H9 (cell line): ENCODE data around the gene GLCE. TPM values are rescaled to one million over a fixed set of nuclear protein-coding genes. Genes with fewer than 3 reads are reported as not detected.

ENCODE experiments used
- DNase-seq: peaks from one replicate; pipeline ENCODE4 v3.0.0-alpha.2; 2017
- H2AFZ ChIP-seq: one replicate; pipeline ENCODE4 v1.6.1; 2013; ENCODE audit warnings: mild to moderate bottlenecking, low read length, control low read depth, moderate library complexity
- H2AK5ac ChIP-seq: 2 replicates; pipeline ENCODE4 v1.6.1; 2013; ENCODE audit warnings: low read length, control low read depth, mixed read lengths; ENCODE audit not compliant: insufficient read length
- H2BK120ac ChIP-seq: one replicate; pipeline ENCODE4 v1.6.1; 2013; ENCODE audit warnings: low read depth, mild to moderate bottlenecking, low read length, control low read depth, inconsistent platforms; ENCODE audit not compliant: poor library complexity, severe bottlenecking
- H2BK12ac ChIP-seq: 2 replicates; pipeline ENCODE4 v1.6.1; 2013; ENCODE audit warnings: low read length, control low read depth, mixed read lengths, low read depth; ENCODE audit not compliant: insufficient read length
- H2BK15ac ChIP-seq: 2 replicates; pipeline ENCODE4 v1.6.1; 2013; ENCODE audit warnings: low read depth, low read length, control low read depth
- H2BK20ac ChIP-seq: one replicate; pipeline ENCODE4 v1.6.1; 2013; ENCODE audit warnings: low read depth, mild to moderate bottlenecking, low read length, control low read depth, inconsistent platforms; ENCODE audit not compliant: poor library complexity, severe bottlenecking
- H2BK5ac ChIP-seq: 2 replicates; pipeline ENCODE4 v1.6.1; 2013; ENCODE audit warnings: low read length, control low read depth, mixed read lengths; ENCODE audit not compliant: insufficient read length
- H3K14ac ChIP-seq: 2 replicates; pipeline ENCODE4 v1.6.1; 2013; ENCODE audit warnings: low read length, control low read depth; ENCODE audit not compliant: insufficient read depth
- H3K18ac ChIP-seq: 2 replicates; pipeline ENCODE4 v1.6.1; 2013; ENCODE audit warnings: low read depth, mild to moderate bottlenecking, mixed read lengths, low read length, control low read depth; ENCODE audit not compliant: insufficient read length
- H3K23ac ChIP-seq: 2 replicates; pipeline ENCODE4 v1.6.1; 2013; ENCODE audit warnings: low read length, control low read depth, mixed read lengths, low read depth; ENCODE audit not compliant: insufficient read length
- H3K23me2 ChIP-seq: 2 replicates; pipeline ENCODE4 v1.6.1; 2013; ENCODE audit warnings: low read depth, mild to moderate bottlenecking, mixed read lengths, low read length, control low read depth; ENCODE audit not compliant: insufficient read length, poor library complexity, severe bottlenecking
- H3K27ac ChIP-seq: 2 replicates; pipeline ENCODE4 v1.5.1; 2013; ENCODE audit warnings: low read length, control low read depth, mixed read lengths, low read depth; ENCODE audit not compliant: insufficient read length
- H3K27me3 ChIP-seq: 2 replicates; pipeline ENCODE4 v1.6.1; 2013; ENCODE audit warnings: low read length, control low read depth, inconsistent platforms; ENCODE audit not compliant: insufficient read depth
- H3K4ac ChIP-seq: 2 replicates; pipeline ENCODE4 v1.6.1; 2013; ENCODE audit warnings: low read depth, mild to moderate bottlenecking, control low read depth, inconsistent platforms, low read length, moderate library complexity
- H3K4me1 ChIP-seq: 2 replicates; pipeline ENCODE4 v1.6.1; 2013; ENCODE audit warnings: low read length, control low read depth, inconsistent platforms; ENCODE audit not compliant: insufficient read depth
- H3K4me2 ChIP-seq: 2 replicates; pipeline ENCODE4 v1.6.1; 2013; ENCODE audit warnings: low read length, control low read depth, mixed read lengths; ENCODE audit not compliant: insufficient read length, insufficient read depth
- H3K56ac ChIP-seq: 2 replicates; pipeline ENCODE4 v1.6.1; 2013; ENCODE audit warnings: low read depth, mild to moderate bottlenecking, mixed read lengths, low read length, control low read depth; ENCODE audit not compliant: insufficient read length
- H3K79me1 ChIP-seq: 2 replicates; pipeline ENCODE4 v1.6.1; 2013; ENCODE audit warnings: low read depth, mild to moderate bottlenecking, moderate library complexity, low read length, control low read depth, inconsistent platforms; ENCODE audit not compliant: insufficient read depth, poor library complexity, severe bottlenecking
- H3K79me2 ChIP-seq: 2 replicates; pipeline ENCODE4 v1.6.1; 2013; ENCODE audit warnings: low read length, control low read depth, inconsistent platforms; ENCODE audit not compliant: insufficient read depth
- H3K9ac ChIP-seq: 2 replicates; pipeline ENCODE4 v1.6.1; 2013; ENCODE audit warnings: low read length, control low read depth, mixed read lengths; ENCODE audit not compliant: insufficient read length; ENCODE audit errors: extremely low read depth
- H3K9me3 ChIP-seq: one replicate; pipeline ENCODE4 v1.6.1; 2013; ENCODE audit warnings: low read depth, low read length, inconsistent platforms; ENCODE audit not compliant: control insufficient read depth
- H3T11ph ChIP-seq: one replicate; pipeline ENCODE4 v1.6.1; 2013; ENCODE audit warnings: mild to moderate bottlenecking, low read length, control low read depth, inconsistent platforms
- H4K20me1 ChIP-seq: one replicate; pipeline ENCODE4 v1.6.1; 2013; ENCODE audit not compliant: control insufficient read depth, insufficient read length, insufficient read depth
- H4K5ac ChIP-seq: 2 replicates; pipeline ENCODE4 v1.6.1; 2013; ENCODE audit warnings: low read depth, mild to moderate bottlenecking, mixed read lengths, low read length, control low read depth; ENCODE audit not compliant: insufficient read length
- H4K8ac ChIP-seq: replicated peaks from 2 replicates; pipeline ENCODE4 v1.6.1; 2013; ENCODE audit warnings: low read length, control low read depth, mixed read lengths, low read depth; ENCODE audit not compliant: insufficient read length
- H4K91ac ChIP-seq: 2 replicates; pipeline ENCODE4 v1.6.1; 2013; ENCODE audit warnings: low read depth, mild to moderate bottlenecking, moderate library complexity, mixed read lengths, low read length, control low read depth; ENCODE audit not compliant: insufficient read length
- H3K27ac Mint-ChIP-seq, 3 experiments: 2 replicates in 2 of 3; 3 replicates in 1 of 3; pipeline ENCODE4 v1.8.0; 2020 to 2021; ENCODE audit warnings: mixed read lengths in 3 of 3, mild to moderate bottlenecking in 1 of 3, moderate library complexity in 1 of 3
- H3K27me3 Mint-ChIP-seq: 2 replicates; pipeline ENCODE4 v1.8.0; 2021; ENCODE audit warnings: low read depth, mild to moderate bottlenecking, moderate library complexity, mixed read lengths
- H3K36me3 Mint-ChIP-seq, 3 experiments: 2 replicates in 2 of 3; 3 replicates in 1 of 3; pipeline ENCODE4 v1.8.0; 2020 to 2021; ENCODE audit warnings: low read depth in 3 of 3, mixed read lengths in 3 of 3; ENCODE audit not compliant: insufficient read depth in 1 of 3
- H3K4me1 Mint-ChIP-seq, 2 experiments: 2 replicates each; pipeline ENCODE4 v1.8.0; 2020; ENCODE audit warnings: mixed read lengths in 2 of 2
- H3K4me3 Mint-ChIP-seq, 2 experiments: 2 replicates in 1 of 2; 3 replicates in 1 of 2; pipeline ENCODE4 v1.8.0; 2020 to 2021; ENCODE audit warnings: mild to moderate bottlenecking in 2 of 2, mixed read lengths in 2 of 2, moderate library complexity in 1 of 2
- H3K9me3 Mint-ChIP-seq, 2 experiments: 2 replicates in 1 of 2; 3 replicates in 1 of 2; pipeline ENCODE4 v1.8.0; 2020; ENCODE audit warnings: mild to moderate bottlenecking in 2 of 2, mixed read lengths in 2 of 2, moderate library complexity in 1 of 2
- total RNA-seq: library from RNA; stranded (reverse); gene quantifications from 2 replicates; pipeline ENCODE4 v1.2.1, GENCODE V29; 2021
- TF ChIP-seq, protein P1 (sequence below): fragments of 200-600 bp; sonication (generic); conservative IDR thresholded peaks from 3 replicates; pipeline ENCODE4 v1.8.0; 2021; ENCODE audit warnings: antibody characterized with exemption, mild to moderate bottlenecking

GLCE gene
- total RNA-seq, 1 experiment from 2014 or later: 12.2 TPM

DNA sequence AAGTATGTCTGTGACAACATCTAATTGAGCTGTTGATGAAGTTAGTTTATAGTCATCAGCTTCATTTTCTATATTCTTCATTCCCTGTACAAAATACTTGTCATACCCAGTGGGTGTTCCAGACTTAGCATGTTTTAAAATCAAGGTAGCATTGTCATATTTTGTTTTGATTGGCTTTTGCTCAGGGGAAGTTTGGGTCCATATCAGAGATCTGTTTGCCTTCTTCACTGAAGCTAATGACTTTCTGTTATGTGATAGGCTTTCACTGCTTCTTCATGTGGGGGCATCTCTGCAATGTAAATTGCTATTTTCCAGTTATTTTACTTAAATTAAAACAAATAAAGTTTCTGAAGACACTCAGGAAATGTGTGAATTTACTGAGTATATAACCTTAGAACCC is 15.1 kb downstream of the GLCE start:
- Mint-ChIP-seq H3K4me3 (no peak overlapping the region), H3K4me1 (no peaks in the 10 kb centered on the region), H3K9me3 (no peaks in the 10 kb centered on the region), H3K27ac (no peak overlapping the region), H3K27me3 (no peaks in the 10 kb centered on the region), H3K36me3 (no peaks in the 10 kb centered on the region; a peak in 1 of 7 replicates)
- DNase-seq: no peak
- Histone ChIP-seq H2BK120ac (no peak overlapping the region), H4K5ac (no peak overlapping the region), H3K56ac (no peak overlapping the region), H3K4me2 (no peak overlapping the region), H3K27ac (no peak overlapping the region), H3K14ac (no peak overlapping the region), H3K18ac (no peak overlapping the region), H2BK5ac (no peak overlapping the region), H2BK20ac (no peak overlapping the region), H4K20me1 (no peaks in the 10 kb centered on the region), H3K4me1 (no peaks in the 10 kb centered on the region), H3K27me3 (no peaks in the 10 kb centered on the region), H3K9ac (no peak overlapping the region), H2AFZ (no peak overlapping the region), H3K23me2 (no peaks in the 10 kb centered on the region), H4K8ac (no peak overlapping the region), H3K79me2 (no peaks in the 10 kb centered on the region; the same call in 1 of the 2 replicates), H3K79me1 (no peaks in the 10 kb centered on the region), H4K91ac (no peak overlapping the region), H3K4ac (no peak overlapping the region), H3K23ac (no peak overlapping the region), H2BK12ac (no peak overlapping the region), H2AK5ac (no peak overlapping the region), H3T11ph (no peak overlapping the region), H2BK15ac (no peak overlapping the region), H3K9me3 (no peaks in the 10 kb centered on the region)
- TF ChIP-seq, protein P1, sequence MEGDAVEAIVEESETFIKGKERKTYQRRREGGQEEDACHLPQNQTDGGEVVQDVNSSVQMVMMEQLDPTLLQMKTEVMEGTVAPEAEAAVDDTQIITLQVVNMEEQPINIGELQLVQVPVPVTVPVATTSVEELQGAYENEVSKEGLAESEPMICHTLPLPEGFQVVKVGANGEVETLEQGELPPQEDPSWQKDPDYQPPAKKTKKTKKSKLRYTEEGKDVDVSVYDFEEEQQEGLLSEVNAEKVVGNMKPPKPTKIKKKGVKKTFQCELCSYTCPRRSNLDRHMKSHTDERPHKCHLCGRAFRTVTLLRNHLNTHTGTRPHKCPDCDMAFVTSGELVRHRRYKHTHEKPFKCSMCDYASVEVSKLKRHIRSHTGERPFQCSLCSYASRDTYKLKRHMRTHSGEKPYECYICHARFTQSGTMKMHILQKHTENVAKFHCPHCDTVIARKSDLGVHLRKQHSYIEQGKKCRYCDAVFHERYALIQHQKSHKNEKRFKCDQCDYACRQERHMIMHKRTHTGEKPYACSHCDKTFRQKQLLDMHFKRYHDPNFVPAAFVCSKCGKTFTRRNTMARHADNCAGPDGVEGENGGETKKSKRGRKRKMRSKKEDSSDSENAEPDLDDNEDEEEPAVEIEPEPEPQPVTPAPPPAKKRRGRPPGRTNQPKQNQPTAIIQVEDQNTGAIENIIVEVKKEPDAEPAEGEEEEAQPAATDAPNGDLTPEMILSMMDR: no peak
